Eye (tissue), 1 donor: ENCODE data around the gene BMPR1A.
A peak's percentile ranks its signal among the peaks of the same experiment; 100 is the strongest.

Experiments
- DNase-seq: peaks from one replicate; pipeline ENCODE4 v3.0.0-alpha.2; 2015

The BMPR1A gene

GRCh38 chr10:86958116-86958900, 201.9 kb downstream of the BMPR1A start, which contains the start of gene SNCG:
Gene SNCG (plus strand): TSS chr10:86958599. CDS start chr10:86958698, 99 bp downstream.
- DNase-seq = peak; percentile 89

DNA sequence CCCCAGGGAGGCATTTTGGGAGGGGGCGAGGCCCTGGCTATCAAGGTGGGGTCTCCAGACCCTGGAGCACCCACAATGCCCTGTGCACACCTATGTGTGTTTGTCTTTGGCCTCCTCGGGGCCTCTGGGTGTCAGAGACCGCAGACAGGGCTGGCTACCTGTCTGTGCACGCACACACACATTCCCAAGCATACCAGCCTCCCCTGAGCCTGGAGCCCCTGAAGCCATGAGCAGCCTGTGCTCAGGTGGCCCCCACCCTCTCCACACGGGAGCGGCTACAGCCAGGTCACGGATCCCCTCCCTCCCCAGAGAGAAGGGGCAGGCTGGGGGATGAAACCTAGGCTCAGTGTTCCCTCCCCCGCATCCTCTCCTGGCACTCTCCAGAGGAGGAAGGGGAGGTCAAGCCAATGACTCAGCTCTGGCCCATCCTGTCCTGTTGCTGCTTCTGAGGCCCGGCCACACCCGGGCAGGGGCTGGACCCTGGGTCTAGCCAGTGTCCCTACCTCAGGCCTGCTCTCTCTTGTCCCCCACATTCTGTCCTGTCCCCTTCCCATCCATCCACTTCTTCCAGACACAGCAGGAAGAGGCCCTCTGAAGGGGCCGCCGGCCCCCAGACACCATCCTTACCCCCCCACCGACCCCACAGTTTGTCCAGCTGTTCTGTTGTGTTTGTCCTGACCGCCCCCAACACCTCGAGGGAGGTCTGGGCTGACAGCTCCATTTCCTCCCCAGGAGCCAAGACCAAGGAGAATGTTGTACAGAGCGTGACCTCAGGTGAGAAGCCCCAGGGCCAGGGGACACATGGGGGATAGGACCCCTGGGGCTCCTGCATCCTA, 202.7 kb downstream of the BMPR1A start:
- DNase-seq = peak; percentile 57

GRCh38 chr10:86959737-86960002, 203.3 kb downstream of the BMPR1A start:
- no peak for DNase-seq

DNA sequence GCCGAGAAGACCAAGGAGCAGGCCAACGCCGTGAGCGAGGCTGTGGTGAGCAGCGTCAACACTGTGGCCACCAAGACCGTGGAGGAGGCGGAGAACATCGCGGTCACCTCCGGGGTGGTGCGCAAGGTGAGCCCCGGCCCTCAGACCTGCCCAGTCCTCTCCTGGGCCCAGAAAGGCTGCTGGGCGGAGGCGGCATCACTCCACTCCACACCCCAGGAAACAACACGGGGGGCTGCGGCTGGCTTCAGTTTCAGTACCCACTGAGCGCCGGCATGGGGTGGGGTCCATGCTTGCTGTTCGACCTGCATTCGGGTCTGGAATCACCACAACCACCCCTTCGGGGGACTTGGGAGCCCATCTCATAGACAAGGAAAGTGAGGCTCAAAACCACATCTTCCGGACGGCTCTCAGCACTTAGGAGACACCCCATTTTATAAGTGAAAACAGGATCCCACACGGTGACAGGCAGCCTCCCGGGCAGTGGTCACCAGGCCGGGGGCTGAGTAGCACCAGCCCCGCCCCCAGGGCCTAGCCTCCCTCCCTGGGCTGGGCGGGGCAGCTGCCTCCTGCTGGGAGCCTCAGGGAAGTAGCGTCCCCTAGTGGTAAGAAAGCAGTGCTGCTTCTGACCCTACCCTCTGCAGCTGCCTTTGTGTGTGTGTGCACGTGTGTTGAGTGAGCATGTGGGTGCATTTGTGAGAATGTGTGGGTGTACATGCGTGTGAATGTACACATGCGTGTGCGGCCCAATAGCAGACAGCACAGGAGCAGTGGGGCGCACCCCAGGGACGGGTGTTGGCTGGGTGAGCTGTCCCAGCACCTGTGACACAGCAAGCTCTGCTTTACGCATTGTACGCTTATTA, 203.8 kb downstream of the BMPR1A start:
- DNase-seq = peak; percentile 70

GRCh38 chr10:86960863-86961434, 204.5 kb downstream of the BMPR1A start:
- no peak for DNase-seq

DNA sequence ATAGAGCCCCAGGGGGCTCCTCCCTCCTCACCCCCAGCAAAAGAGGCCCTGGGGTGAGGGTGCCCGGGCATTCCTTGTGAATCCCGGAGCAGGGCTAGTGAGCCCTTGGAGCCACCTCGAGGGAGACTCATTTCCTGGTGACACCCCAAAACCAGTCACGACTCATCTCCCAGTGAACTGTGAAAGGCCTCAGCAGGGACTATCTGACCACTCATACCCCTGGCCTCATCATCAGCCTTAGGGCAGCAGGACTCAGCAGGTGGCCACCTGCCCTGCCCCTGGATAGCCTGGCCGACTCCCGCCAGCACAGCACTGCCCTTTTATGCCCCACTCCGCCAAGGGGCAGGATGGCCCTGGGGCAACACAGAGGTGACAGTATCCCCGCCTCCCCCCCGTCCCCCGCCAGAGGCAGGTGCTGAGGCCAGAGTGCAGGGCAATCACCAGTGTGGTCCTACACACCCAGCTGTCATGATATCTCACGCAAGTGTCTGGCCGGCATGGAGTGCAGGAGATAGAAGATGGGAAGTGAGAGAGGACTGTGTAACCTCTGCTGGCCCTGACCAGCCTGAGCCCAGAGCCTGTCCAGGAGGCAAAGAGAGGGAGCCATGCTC, 205.2 kb downstream of the BMPR1A start:
- no peak for DNase-seq

DNA sequence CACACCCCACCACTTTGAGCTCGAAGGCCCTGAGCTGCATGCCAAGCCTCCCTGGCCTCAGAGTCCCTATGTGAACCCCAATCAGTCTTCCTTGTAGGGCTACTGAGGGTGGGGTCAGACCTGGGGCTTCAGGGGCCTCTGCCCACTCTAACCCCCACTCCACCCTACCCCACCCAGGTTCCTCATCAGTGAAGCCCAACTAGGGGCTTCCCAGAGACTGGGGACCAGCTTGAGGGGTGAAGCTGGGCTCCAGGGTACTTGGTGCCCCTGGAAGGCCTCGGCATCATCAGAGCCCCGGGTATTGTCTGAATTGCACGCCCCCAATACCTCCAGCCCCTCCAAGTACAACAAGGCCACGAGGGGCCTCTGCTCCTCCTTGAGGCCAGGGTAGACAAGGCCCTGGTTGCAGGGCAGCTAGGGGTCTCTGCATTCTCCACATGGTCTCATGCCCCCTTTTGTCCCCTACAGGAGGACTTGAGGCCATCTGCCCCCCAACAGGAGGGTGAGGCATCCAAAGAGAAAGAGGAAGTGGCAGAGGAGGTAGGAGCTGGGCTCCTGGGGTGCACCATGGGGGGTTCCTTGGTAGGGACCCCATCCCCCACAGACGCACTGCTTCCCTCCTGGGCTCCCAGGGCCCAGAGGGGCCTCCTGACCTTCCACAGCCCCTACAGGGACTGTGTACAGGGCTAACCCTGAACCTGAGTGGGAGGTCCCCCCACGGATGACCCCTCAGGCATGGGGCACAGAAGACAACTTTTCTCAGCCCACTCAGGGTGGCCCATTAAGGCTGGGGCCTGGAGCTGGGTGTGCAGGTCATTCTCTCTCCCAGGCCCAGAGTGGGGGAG, 205.9 kb downstream of the BMPR1A start:
- no peak for DNase-seq

DNA sequence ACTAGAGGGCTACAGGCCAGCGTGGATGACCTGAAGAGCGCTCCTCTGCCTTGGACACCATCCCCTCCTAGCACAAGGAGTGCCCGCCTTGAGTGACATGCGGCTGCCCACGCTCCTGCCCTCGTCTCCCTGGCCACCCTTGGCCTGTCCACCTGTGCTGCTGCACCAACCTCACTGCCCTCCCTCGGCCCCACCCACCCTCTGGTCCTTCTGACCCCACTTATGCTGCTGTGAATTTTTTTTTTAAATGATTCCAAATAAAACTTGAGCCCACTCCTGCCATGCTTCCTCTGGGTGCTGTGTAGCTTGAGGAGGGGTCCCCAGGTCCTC, 206.5 kb downstream of the BMPR1A start:
- DNase-seq = no peak

GRCh38 chr10:86963341-86963919, 207.0 kb downstream of the BMPR1A start:
- no peak for DNase-seq

- no peak for DNase-seq
Observed at GRCh38 chr10:86964061-86964846, 207.8 kb downstream of the BMPR1A start.

DNA sequence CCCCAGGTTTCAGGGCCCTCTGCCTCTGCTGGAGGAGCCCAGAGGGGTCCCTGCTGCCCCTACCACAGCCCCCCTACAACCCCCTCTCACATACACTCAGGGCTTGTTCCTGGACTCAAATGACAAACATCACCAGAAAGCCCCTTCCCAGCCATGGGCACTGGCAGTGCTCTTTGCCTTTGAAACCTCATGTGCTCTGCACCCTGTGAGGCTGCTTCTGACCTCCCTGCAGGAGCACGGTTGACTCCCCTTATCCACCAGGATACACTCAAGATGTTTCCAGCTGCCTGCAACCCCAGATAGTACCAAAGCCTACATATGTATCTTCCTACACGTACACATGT, 208.4 kb downstream of the BMPR1A start:
- no peak for DNase-seq

DNA sequence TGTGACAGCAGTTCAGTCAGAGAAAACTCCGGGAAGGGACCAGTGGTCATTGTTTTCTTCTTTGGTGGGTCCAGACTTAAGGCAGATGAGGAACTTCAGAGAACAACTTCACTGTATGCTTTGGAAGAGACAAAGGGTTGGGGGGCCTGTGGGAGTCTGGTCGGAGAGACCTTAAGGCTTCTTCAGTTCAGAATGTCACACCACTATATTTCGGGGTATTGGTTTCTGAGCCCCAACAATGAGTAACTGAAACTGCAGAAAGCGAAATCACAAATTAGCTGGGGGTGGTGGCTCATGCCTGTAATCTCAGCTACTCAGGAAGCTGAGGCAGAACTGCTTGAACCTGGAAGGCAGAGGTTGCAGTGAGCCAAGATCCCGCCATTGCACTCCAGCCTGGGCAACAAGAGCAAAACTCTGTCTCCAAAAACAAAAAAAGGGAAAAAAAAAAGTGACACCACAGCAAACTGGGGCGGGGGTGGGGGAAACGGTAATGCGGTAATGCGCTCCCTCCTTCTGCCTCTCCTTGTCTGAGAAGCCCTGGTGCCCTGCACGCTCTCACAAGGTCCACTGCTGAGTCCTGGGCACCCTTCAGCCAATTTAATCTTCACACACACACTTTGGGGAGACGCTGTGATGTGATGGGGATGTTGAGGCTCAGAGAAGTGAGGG, 209.7 kb downstream of the BMPR1A start:
- peak; percentile 9 for DNase-seq

- DNase-seq = no peak
Observed at GRCh38 chr10:86967481-86967941, 211.1 kb downstream of the BMPR1A start.

GRCh38 chr10:86968271-86968993, 212.0 kb downstream of the BMPR1A start, which contains the start of gene ADIRF:
Gene ADIRF (plus strand): TSS chr10:86968482. CDS start chr10:86968545, 63 bp downstream.
- peak; percentile 58 for DNase-seq

DNA sequence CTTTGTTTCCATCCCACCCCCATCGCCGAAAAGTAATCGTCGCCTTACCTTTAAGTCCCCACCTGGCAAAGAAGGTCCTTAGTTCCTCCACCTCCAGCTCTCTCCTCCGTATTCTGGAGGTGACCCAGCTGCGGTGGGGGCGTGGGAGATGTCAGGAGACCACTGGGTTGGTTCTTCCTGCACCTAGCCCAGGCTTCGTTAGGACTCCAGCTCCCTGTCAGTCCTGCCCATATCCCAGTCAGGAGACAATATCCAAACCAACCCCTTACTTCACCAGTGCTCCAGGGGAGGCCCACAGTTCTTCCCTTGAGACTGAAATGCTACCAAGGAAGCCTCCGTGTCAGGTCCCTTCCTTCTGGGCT, 212.6 kb downstream of the BMPR1A start:
- peak; percentile 17 for DNase-seq

- DNase-seq = peak; percentile 37
Observed at GRCh38 chr10:86969421-86970041, 213.1 kb downstream of the BMPR1A start.

DNA sequence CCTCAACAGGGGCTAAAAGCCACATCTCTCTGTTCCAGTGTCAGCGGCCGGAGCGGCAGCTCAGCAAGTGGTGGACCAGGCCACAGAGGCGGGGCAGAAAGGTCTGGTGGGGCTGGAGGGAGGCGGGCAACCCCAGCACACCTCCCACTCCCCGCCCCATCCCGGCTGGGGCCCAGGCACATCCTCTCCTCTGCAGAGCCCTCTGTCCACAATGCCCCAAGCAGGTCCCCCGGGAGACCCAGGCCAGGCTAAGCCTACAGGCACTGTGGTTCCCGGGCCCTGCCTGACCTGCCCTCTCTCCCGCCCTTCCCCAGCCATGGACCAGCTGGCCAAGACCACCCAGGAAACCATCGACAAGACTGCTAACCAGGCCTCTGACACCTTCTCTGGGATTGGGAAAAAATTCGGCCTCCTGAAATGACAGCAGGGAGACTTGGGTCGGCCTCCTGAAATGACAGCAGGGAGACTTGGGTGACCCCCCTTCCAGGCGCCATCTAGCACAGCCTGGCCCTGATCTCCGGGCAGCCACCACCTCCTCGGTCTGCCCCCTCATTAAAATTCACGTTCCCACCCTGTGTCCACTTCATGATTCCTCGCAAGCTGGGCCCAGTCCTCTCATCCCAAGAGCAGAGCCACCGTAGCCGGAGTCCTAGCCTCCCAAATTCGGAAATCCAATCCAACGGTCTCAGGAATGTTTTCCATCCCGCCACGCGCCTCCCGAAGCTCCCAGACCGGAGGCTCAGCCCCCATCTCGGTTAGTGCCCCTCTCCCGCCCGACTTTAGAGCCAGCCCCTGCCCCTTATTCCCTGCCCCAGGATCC, 214.0 kb downstream of the BMPR1A start:
- DNase-seq = peak; percentile 86

DNA sequence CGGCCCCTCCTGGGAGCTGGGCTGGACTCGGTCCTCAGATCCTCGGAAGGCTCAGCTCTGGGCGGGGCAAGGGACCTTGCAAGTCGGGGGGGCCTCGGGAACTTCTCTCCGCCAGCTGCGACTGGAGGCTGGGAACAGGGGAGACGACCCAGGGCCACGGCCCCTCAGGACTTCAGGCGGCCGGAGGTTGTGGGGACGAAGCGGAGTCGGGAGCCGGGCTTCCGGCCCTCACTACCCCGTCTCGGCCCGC, 214.5 kb downstream of the BMPR1A start:
- DNase-seq = no peak
